ENCODE data around the gene SLC28A3. TPM values are rescaled to one million over a fixed set of nuclear protein-coding genes. Genes with fewer than 3 reads are reported as not detected.

The SLC28A3 gene
- total and polyA plus RNA-seq, 10 of the 15 experiments (the other 5 are each of a cell fraction or from before 2014, with no cell fraction given): 0.03 to 0.39 (median 0.07) TPM; not detected in 2

- intact Hi-C loops (cut with micrococcal nuclease; ENCODE audit: unreplicated experiment): no loop called here
- DNase-seq (ENCODE audit: low read depth, low spot score) (no peak), FAIRE-seq (no peak), ATAC-seq (no peak)
- 7% methylated on average over 3 of the region's 3 CpGs for WGBS (ENCODE audit: insufficient coverage, insufficient replicate concordance, low lambda C conversion rate, missing lambda C conversion rate)
- Histone ChIP-seq H3K36me3 (ENCODE audit: control insufficient read depth in 2 of 2, insufficient read depth in 2 of 2, low read length in 1 of 2) (no peaks in the 10 kb centered on the region), H3K4me1 (ENCODE audit: control insufficient read depth, insufficient read depth, low read length) (no peaks in the 10 kb centered on the region), H3K4me2 (ENCODE audit: control insufficient read depth, insufficient read depth) (no peak overlapping the region), H3K4me3 (no peak overlapping the region), H4K20me1 (ENCODE audit: control insufficient read depth, insufficient read depth) (no peaks in the 10 kb centered on the region), H3K27me3 (replicated peaks in 1 of 2; ENCODE audit: control insufficient read depth in 2 of 2, insufficient read depth in 2 of 2, low read length in 1 of 2) (no peaks in the 10 kb centered on the region), H3K9me3 (replicated peaks; ENCODE audit: control insufficient read depth, insufficient read depth, low read length) (no peaks in the 10 kb centered on the region), H3K9ac (ENCODE audit: control insufficient read depth, insufficient read depth, low read length) (no peak overlapping the region), H3K79me2 (ENCODE audit: control insufficient read depth, insufficient read depth, low read length) (no peaks in the 10 kb centered on the region), H2AFZ (ENCODE audit: control insufficient read depth, low read depth, low read length) (no peak overlapping the region), H3K27ac (ENCODE audit: control insufficient read depth, insufficient read depth) (no peak overlapping the region)
- RAD21 ChIA-PET (ENCODE audit: unreplicated experiment): no interaction called here
- POLR2A ChIA-PET: no interaction called here
- BruUV-seq (replicated peaks): no TSS peak
- in situ Hi-C loops (cut with MboI): loop anchor here (25.0 kb wide), 1 partner anchor 1411 kb away; no protein-coding TSS in a partner anchor
- CTCF ChIA-PET: no interaction called here
- SMC1A ChIA-PET (ENCODE audit: uncharacterized antibody, unreplicated experiment): no interaction called here
- TF ChIP-seq POU2F2 (IDR thresholded peaks at IDR 0.05; ENCODE audit: borderline replicate concordance, low read depth, low read length) (no peak), BMI1 (IDR thresholded peaks at IDR 0.05; ENCODE audit: borderline replicate concordance) (no peak), SIX5 (IDR thresholded peaks at IDR 0.05; ENCODE audit: low read depth, low read length, severe bottlenecking) (no peak), RFX5 (IDR thresholded peaks at IDR 0.05; ENCODE audit: low read depth, low read length) (no peak), ZBTB40 (IDR thresholded peaks at IDR 0.05; ENCODE audit: borderline replicate concordance) (no peak), IRF3 (IDR thresholded peaks at IDR 0.05) (no peak), CBX3 (IDR thresholded peaks at IDR 0.05; ENCODE audit: borderline replicate concordance, low read depth) (no peak), ESRRA (IDR thresholded peaks at IDR 0.05; ENCODE audit: low read length) (no peak), TBL1XR1 (IDR thresholded peaks at IDR 0.05; ENCODE audit: low read depth, low read length) (no peak), NFXL1 (IDR thresholded peaks at IDR 0.05; ENCODE audit: borderline replicate concordance) (no peak), JUND (IDR thresholded peaks at IDR 0.05; ENCODE audit: low read depth, low read length) (no peak), MEF2B (IDR thresholded peaks at IDR 0.05; ENCODE audit: partially characterized antibody, poor library complexity, severe bottlenecking) (no peak), ZNF622 (IDR thresholded peaks at IDR 0.05) (no peak), CBFB (IDR thresholded peaks at IDR 0.05; ENCODE audit: low read depth) (no peak), CREM (IDR thresholded peaks at IDR 0.05; ENCODE audit: low read depth) (no peak), USF1 (IDR thresholded peaks at IDR 0.05; ENCODE audit: borderline replicate concordance, extremely low read length, insufficient read depth, low read depth, low read length) (no peak), MTA3 (IDR thresholded peaks at IDR 0.05; ENCODE audit: borderline replicate concordance, low read length) (no peak)
Measured at GRCh38 chr9:84375954-84376353, 35.4 kb upstream of the SLC28A3 start.

Data from GM12878 (cell line).